GM23338 (cell line): ENCODE data around the gene NLGN1. TPM values are rescaled to one million over a fixed set of nuclear protein-coding genes. Genes with fewer than 3 reads are reported as not detected.

Source experiments
- ATAC-seq: fragments of 200-7000 bp; cut with Tn5 transposase; 3 replicates; pipeline ENCODE4 v1.9.1; 2020
- DNase-seq: peaks from one replicate; pipeline ENCODE4 v3.0.0-alpha.2; 2015; ENCODE audit warnings: low spot score
- H2AFZ ChIP-seq: fragments of 200-600 bp; sonication (generic); 2 replicates; pipeline ENCODE4 v1.8.0; 2016; ENCODE audit warnings: antibody characterized with exemption, mild to moderate bottlenecking, moderate library complexity
- H3F3A ChIP-seq: fragments of 200-600 bp; sonication (generic); replicated peaks from 2 replicates; pipeline ENCODE4 v1.8.0; 2017; ENCODE audit warnings: antibody characterized with exemption, mixed run types, low read depth
- H3K27ac ChIP-seq: fragments of 200-600 bp; sonication (generic); 2 replicates; pipeline ENCODE4 v1.6.1; 2016; ENCODE audit warnings: low read depth
- H3K27me3 ChIP-seq: fragments of 200-600 bp; sonication (generic); 2 replicates; pipeline ENCODE4 v1.8.0; 2016; ENCODE audit warnings: mild to moderate bottlenecking, mixed run types, moderate library complexity; ENCODE audit not compliant: insufficient read depth
- H3K36me3 ChIP-seq: fragments of 200-600 bp; sonication (generic); 2 replicates; pipeline ENCODE4 v1.8.0; 2016; ENCODE audit warnings: mild to moderate bottlenecking; ENCODE audit not compliant: insufficient read depth
- H3K4me1 ChIP-seq: fragments of 200-600 bp; sonication (generic); 2 replicates; pipeline ENCODE4 v1.8.0; 2016; ENCODE audit warnings: mild to moderate bottlenecking, moderate library complexity; ENCODE audit not compliant: insufficient read depth
- H3K4me2 ChIP-seq: fragments of 200-600 bp; sonication (generic); 2 replicates; pipeline ENCODE4 v1.7.1; 2017; ENCODE audit warnings: mixed run types
- H3K4me3 ChIP-seq: fragments of 200-600 bp; sonication (generic); 2 replicates; pipeline ENCODE4 v1.6.1; 2016; ENCODE audit warnings: mixed run types
- H3K79me2 ChIP-seq: fragments of 200-600 bp; sonication (generic); replicated peaks from 2 replicates; pipeline ENCODE4 v1.8.0; 2017; ENCODE audit warnings: mild to moderate bottlenecking; ENCODE audit not compliant: insufficient read depth
- H3K9me2 ChIP-seq: fragments of 200-600 bp; sonication (generic); 2 replicates; pipeline ENCODE4 v1.8.0; 2017; ENCODE audit not compliant: insufficient read depth
- H4K20me1 ChIP-seq: fragments of 200-600 bp; sonication (generic); replicated peaks from 2 replicates; pipeline ENCODE4 v1.8.0; 2017; ENCODE audit warnings: mild to moderate bottlenecking; ENCODE audit not compliant: insufficient read depth
- H3K27ac Mint-ChIP-seq: 2 replicates; pipeline ENCODE4 v1.8.0; 2020; ENCODE audit warnings: inconsistent platforms, mild to moderate bottlenecking, moderate library complexity, mixed read lengths
- H3K27me3 Mint-ChIP-seq: 3 replicates; pipeline ENCODE4 v1.8.0; 2022; ENCODE audit warnings: low read depth, mild to moderate bottlenecking, moderate library complexity, mixed read lengths, inconsistent platforms; ENCODE audit not compliant: insufficient read depth, poor library complexity
- H3K36me3 Mint-ChIP-seq: 3 replicates; pipeline ENCODE4 v1.8.0; 2021; ENCODE audit warnings: low read depth, mild to moderate bottlenecking, inconsistent platforms, moderate library complexity, mixed read lengths
- H3K4me1 Mint-ChIP-seq: 3 replicates; pipeline ENCODE4 v1.8.0; 2020; ENCODE audit warnings: mild to moderate bottlenecking, inconsistent platforms, mixed read lengths
- H3K4me3 Mint-ChIP-seq: 3 replicates; pipeline ENCODE4 v1.8.0; 2021; ENCODE audit warnings: moderate library complexity, mild to moderate bottlenecking, inconsistent platforms, mixed read lengths
- H3K9me3 Mint-ChIP-seq: 3 replicates; pipeline ENCODE4 v1.8.0; 2020; ENCODE audit warnings: moderate library complexity, mild to moderate bottlenecking, inconsistent platforms, mixed read lengths
- EZH2phosphoT487 ChIP-seq: fragments of 200-600 bp; sonication (generic); IDR thresholded peaks from one replicate; pipeline ENCODE4 v1.8.1; 2018; ENCODE audit warnings: antibody characterized with exemption; ENCODE audit not compliant: unreplicated experiment
- REST ChIP-seq: IDR thresholded peaks from one replicate; pipeline ENCODE4 v1.6.1; 2018; ENCODE audit warnings: antibody characterized with exemption; ENCODE audit not compliant: unreplicated experiment
- STAT1 ChIP-seq: IDR thresholded peaks from one replicate; pipeline ENCODE4 v1.6.1; 2016; ENCODE audit warnings: antibody characterized with exemption; ENCODE audit not compliant: unreplicated experiment
- ZNF114 ChIP-seq: fragments of 250-450 bp; sonication (Bioruptor Pico); IDR thresholded peaks from 2 replicates; pipeline ENCODE4 v1.5.0; 2020; ENCODE audit warnings: mild to moderate bottlenecking, moderate library complexity
- ZNF331 ChIP-seq: fragments of 250-450 bp; sonication (Bioruptor Pico); IDR thresholded peaks from 2 replicates; pipeline ENCODE4 v1.5.0; 2020; ENCODE audit warnings: low read depth, mild to moderate bottlenecking, moderate library complexity
- ZNF462 ChIP-seq: fragments of 250-450 bp; sonication (Bioruptor Pico); IDR thresholded peaks from 2 replicates; pipeline ENCODE4 v1.5.0; 2020; ENCODE audit warnings: mild to moderate bottlenecking, moderate library complexity
- polyA plus RNA-seq: library from polyadenylated mRNA; unstranded; fragments of >200 nt; fragmentation: Nextera tagmentation; extraction: Ambion mirVana; gene quantifications from 2 replicates; pipeline ENCODE4 v1.2.1, GENCODE V29; 2016
- total RNA-seq: library from RNA; depleted of rRNA; stranded (reverse); fragments of >200 nt; shearing (Covaris generic); gene quantifications from 2 replicates; pipeline ENCODE4 v1.2.3, GENCODE V29; 2014
- TF ChIP-seq, protein P1 (sequence below), 2 experiments: fragments of 200-600 bp in 1 of 2; sonication (generic) in 1 of 2; conservative IDR thresholded peaks; 2 replicates each; pipeline versions ENCODE4 v1.5.1 to v1.6.1; 2016 to 2017; ENCODE audit warnings: antibody characterized with exemption in 2 of 2, low read depth in 2 of 2, mild to moderate bottlenecking in 2 of 2, moderate library complexity in 1 of 2
- TF ChIP-seq, protein P2 (sequence below): IDR thresholded peaks from 2 replicates; pipeline ENCODE4 v1.6.1; 2016; ENCODE audit warnings: antibody characterized with exemption

The NLGN1 gene
- total and polyA plus RNA-seq, 2 experiments from 2014 or later: 6.5 to 18.6 TPM

GRCh38 chr3:173745952-173746682 is 348.6 kb downstream of the NLGN1 start:
- H3K4me1 Mint-ChIP-seq: peaks cover 14% of the 10 kb centered on the region
- H3K27ac Mint-ChIP-seq: no peak overlapping the region
- Histone ChIP-seq H3K4me3 (no peak overlapping the region), H3K79me2 (no peaks in the 10 kb centered on the region), H2AFZ (no peak overlapping the region), H4K20me1 (no peaks in the 10 kb centered on the region), H3K36me3 (no peaks in the 10 kb centered on the region), H3K27ac (no peak overlapping the region), H3F3A (no peaks in the 10 kb centered on the region), H3K27me3 (no peaks in the 10 kb centered on the region), H3K4me2 (no peak overlapping the region), H3K9me2 (no peaks in the 10 kb centered on the region), H3K4me1 (peaks cover 10% of the 10 kb centered on the region)
- no peak overlapping the region for H3K4me3 Mint-ChIP-seq
- no peaks in the 10 kb centered on the region for H3K9me3 Mint-ChIP-seq
- DNase-seq (peak; percentile 23), ATAC-seq (no peak; the same call in 2 of the 3 replicates)
- no peaks in the 10 kb centered on the region for H3K27me3 Mint-ChIP-seq
- TF ChIP-seq, protein P1, sequence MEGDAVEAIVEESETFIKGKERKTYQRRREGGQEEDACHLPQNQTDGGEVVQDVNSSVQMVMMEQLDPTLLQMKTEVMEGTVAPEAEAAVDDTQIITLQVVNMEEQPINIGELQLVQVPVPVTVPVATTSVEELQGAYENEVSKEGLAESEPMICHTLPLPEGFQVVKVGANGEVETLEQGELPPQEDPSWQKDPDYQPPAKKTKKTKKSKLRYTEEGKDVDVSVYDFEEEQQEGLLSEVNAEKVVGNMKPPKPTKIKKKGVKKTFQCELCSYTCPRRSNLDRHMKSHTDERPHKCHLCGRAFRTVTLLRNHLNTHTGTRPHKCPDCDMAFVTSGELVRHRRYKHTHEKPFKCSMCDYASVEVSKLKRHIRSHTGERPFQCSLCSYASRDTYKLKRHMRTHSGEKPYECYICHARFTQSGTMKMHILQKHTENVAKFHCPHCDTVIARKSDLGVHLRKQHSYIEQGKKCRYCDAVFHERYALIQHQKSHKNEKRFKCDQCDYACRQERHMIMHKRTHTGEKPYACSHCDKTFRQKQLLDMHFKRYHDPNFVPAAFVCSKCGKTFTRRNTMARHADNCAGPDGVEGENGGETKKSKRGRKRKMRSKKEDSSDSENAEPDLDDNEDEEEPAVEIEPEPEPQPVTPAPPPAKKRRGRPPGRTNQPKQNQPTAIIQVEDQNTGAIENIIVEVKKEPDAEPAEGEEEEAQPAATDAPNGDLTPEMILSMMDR (conservative IDR thresholded peaks at IDR 0.05; ENCODE audit: low read depth in 2 of 2): peak; percentile 12 to 34; a peak in 2 of 4 replicates
- no peak for TF ChIP-seq REST
- H3K36me3 Mint-ChIP-seq: peaks cover 2% of the 10 kb centered on the region; the same call in 1 of the 3 replicates

DNA sequence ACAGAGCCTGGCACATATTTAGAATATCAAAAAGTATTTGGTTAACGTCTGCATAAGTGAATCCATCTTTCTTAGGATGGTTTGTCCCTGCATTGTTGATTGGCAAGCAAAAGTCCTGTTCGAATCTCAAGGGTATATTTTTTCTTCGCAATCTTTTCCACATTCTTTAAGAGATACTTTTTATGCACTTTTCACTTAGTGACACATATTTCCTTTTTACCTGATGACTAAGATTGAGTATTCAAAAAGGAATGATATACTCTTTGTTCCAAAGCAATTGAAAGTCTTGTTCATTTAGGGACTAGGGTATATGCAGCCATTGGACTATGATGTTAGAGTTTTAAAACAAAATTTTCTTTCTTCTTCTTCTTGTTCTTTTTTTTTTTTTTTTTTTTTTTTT is 349.9 kb downstream of the NLGN1 start:
- peaks cover 17% of the 10 kb centered on the region for H3K4me1 Mint-ChIP-seq
- no peak overlapping the region for H3K4me3 ChIP-seq
- ATAC-seq: no peak
- H3K27ac ChIP-seq: no peak overlapping the region
- H3K9me3 Mint-ChIP-seq: no peaks in the 10 kb centered on the region
- no peaks in the 10 kb centered on the region for H3K9me2 ChIP-seq
- no peak overlapping the region for H2AFZ ChIP-seq
- H3F3A ChIP-seq: no peaks in the 10 kb centered on the region
- DNase-seq: no peak
- H3K27me3 Mint-ChIP-seq: no peaks in the 10 kb centered on the region
- H3K79me2 ChIP-seq: no peaks in the 10 kb centered on the region
- H3K36me3 Mint-ChIP-seq: no peaks in the 10 kb centered on the region
- H3K27me3 ChIP-seq: no peaks in the 10 kb centered on the region
- no peaks in the 10 kb centered on the region for H4K20me1 ChIP-seq
- no peak overlapping the region for H3K4me2 ChIP-seq
- H3K27ac Mint-ChIP-seq: no peak overlapping the region
- peaks cover 10% of the 10 kb centered on the region for H3K4me1 ChIP-seq
- no peak overlapping the region for H3K4me3 Mint-ChIP-seq
- no peaks in the 10 kb centered on the region for H3K36me3 ChIP-seq
- no peak for TF ChIP-seq EZH2phosphoT487
- TF ChIP-seq ZNF331 (CRISPR knock-in tag): no peak
- no peak for TF ChIP-seq STAT1
- no peak for TF ChIP-seq ZNF462 (CRISPR knock-in tag)
- TF ChIP-seq, protein P2, sequence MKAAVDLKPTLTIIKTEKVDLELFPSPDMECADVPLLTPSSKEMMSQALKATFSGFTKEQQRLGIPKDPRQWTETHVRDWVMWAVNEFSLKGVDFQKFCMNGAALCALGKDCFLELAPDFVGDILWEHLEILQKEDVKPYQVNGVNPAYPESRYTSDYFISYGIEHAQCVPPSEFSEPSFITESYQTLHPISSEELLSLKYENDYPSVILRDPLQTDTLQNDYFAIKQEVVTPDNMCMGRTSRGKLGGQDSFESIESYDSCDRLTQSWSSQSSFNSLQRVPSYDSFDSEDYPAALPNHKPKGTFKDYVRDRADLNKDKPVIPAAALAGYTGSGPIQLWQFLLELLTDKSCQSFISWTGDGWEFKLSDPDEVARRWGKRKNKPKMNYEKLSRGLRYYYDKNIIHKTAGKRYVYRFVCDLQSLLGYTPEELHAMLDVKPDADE: no peak
- no peak for TF ChIP-seq ZNF114 (CRISPR knock-in tag)
